IMR-90 (cell line): ENCODE results near the gene NT5C1A. TPM values are rescaled to one million over a fixed set of nuclear protein-coding genes. Genes with fewer than 3 reads are reported as not detected.

ENCODE experiments used
- ATAC-seq: fragments of 200-7000 bp; cut with Tn5 transposase; 2 replicates; pipeline ENCODE4 v1.9.1; 2020; ENCODE audit warnings: low read depth, mild to moderate bottlenecking, moderate library complexity
- BruUV-seq: library from RNA; stranded (reverse); fragments of 400-500 nt; replicated peaks from 2 replicates; lab custom pipeline; 2021; lab: Mats Ljungman, UMichigan
- CTCF ChIA-PET: fragments of 300-600 bp; formaldehyde crosslinking; extraction: SDS; loops from one replicate; lab custom pipeline; 2021; ENCODE audit warnings: antibody characterized with exemption; lab: Yijun Ruan, JAX
- POLR2A ChIA-PET: fragments of 300-600 bp; sonication (Branson Sonifier 250); formaldehyde crosslinking; loops from one replicate; lab custom pipeline; 2022; ENCODE audit warnings: antibody characterized with exemption; ENCODE audit not compliant: unreplicated experiment; lab: Charles Lee
- DNase-seq: peaks from one replicate; pipeline ENCODE4 v3.0.0; 2013
- H2AFZ ChIP-seq: replicated peaks from 2 replicates; pipeline ENCODE3; 2013; ENCODE audit warnings: low read length, mild to moderate bottlenecking; ENCODE audit not compliant: poor library complexity
- H2AK5ac ChIP-seq: 2 replicates; pipeline ENCODE4 v1.6.1; 2013; ENCODE audit warnings: low read depth, low read length, inconsistent platforms
- H2AK9ac ChIP-seq: replicated peaks from 2 replicates; pipeline ENCODE3; 2013; ENCODE audit warnings: mild to moderate bottlenecking, low read depth, low read length, moderate library complexity; ENCODE audit not compliant: poor library complexity
- H2BK120ac ChIP-seq: 2 replicates; pipeline ENCODE4 v1.6.1; 2013; ENCODE audit warnings: low read depth, low read length, inconsistent platforms
- H2BK15ac ChIP-seq: 3 replicates; pipeline ENCODE4 v1.6.1; 2013; ENCODE audit warnings: low read depth, low read length, inconsistent platforms
- H2BK20ac ChIP-seq: 2 replicates; pipeline ENCODE4 v1.6.1; 2013; ENCODE audit warnings: low read depth, mild to moderate bottlenecking, inconsistent platforms, low read length, moderate library complexity
- H2BK5ac ChIP-seq: 2 replicates; pipeline ENCODE4 v1.6.1; 2013; ENCODE audit warnings: mild to moderate bottlenecking, low read depth, low read length, inconsistent platforms; ENCODE audit not compliant: poor library complexity, severe bottlenecking
- H3K14ac ChIP-seq: replicated peaks from 2 replicates; pipeline ENCODE4 v1.6.1; 2013; ENCODE audit warnings: low read depth, low read length, inconsistent platforms
- H3K18ac ChIP-seq: 2 replicates; pipeline ENCODE4 v1.6.1; 2013; ENCODE audit warnings: low read depth, low read length, control low read depth
- H3K23ac ChIP-seq: 2 replicates; pipeline ENCODE4 v1.6.1; 2013; ENCODE audit warnings: low read depth, low read length, inconsistent platforms
- H3K27ac ChIP-seq: 2 replicates; pipeline ENCODE4 v1.5.1; 2013; ENCODE audit warnings: mild to moderate bottlenecking, control low read depth, low read length; ENCODE audit not compliant: insufficient read depth
- H3K27me3 ChIP-seq: 2 replicates; pipeline ENCODE4 v1.6.1; 2013; ENCODE audit warnings: low read length; ENCODE audit not compliant: control insufficient read depth, insufficient read depth
- H3K36me3 ChIP-seq: 2 replicates; pipeline ENCODE4 v1.6.1; 2013; ENCODE audit warnings: low read length, mixed read lengths; ENCODE audit not compliant: control insufficient read depth, insufficient read depth
- H3K4ac ChIP-seq: 2 replicates; pipeline ENCODE4 v1.6.1; 2013; ENCODE audit warnings: low read depth, low read length, inconsistent platforms
- H3K4me1 ChIP-seq: 2 replicates; pipeline ENCODE4 v1.6.1; 2013; ENCODE audit warnings: low read length, mixed read lengths; ENCODE audit not compliant: control insufficient read depth, insufficient read depth
- H3K4me2 ChIP-seq: 2 replicates; pipeline ENCODE4 v1.6.1; 2013; ENCODE audit warnings: low read depth, mild to moderate bottlenecking, control low read depth, low read length, moderate library complexity
- H3K4me3 ChIP-seq: 2 replicates; pipeline ENCODE4 v1.5.1; 2013; ENCODE audit warnings: low read depth, mild to moderate bottlenecking, control low read depth, low read length, moderate library complexity; ENCODE audit not compliant: insufficient read depth
- H3K56ac ChIP-seq: 2 replicates; pipeline ENCODE4 v1.6.1; 2013; ENCODE audit warnings: low read length, inconsistent platforms; ENCODE audit not compliant: insufficient read depth; ENCODE audit errors: extremely low read depth
- H3K79me1 ChIP-seq, 2 experiments: 2 replicates each; pipeline ENCODE4 v1.6.1; 2013; ENCODE audit warnings: low read length in 2 of 2, inconsistent platforms in 1 of 2, low read depth in 1 of 2
- H3K9ac ChIP-seq: 2 replicates; pipeline ENCODE4 v1.6.1; 2013; ENCODE audit warnings: low read depth, low read length, control low read depth
- H3K9me1 ChIP-seq: 2 replicates; pipeline ENCODE4 v1.6.1; 2013; ENCODE audit warnings: low read length, inconsistent platforms; ENCODE audit not compliant: insufficient read depth
- H3K9me3 ChIP-seq: 2 replicates; pipeline ENCODE4 v1.6.1; 2013; ENCODE audit warnings: low read length; ENCODE audit not compliant: control insufficient read depth, insufficient read depth
- H4K20me1 ChIP-seq: 2 replicates; pipeline ENCODE4 v1.6.1; 2013; ENCODE audit warnings: low read length, inconsistent platforms; ENCODE audit not compliant: insufficient read depth
- H4K5ac ChIP-seq: 2 replicates; pipeline ENCODE4 v1.6.1; 2013; ENCODE audit warnings: mild to moderate bottlenecking, low read depth, low read length, control low read depth
- H4K8ac ChIP-seq, 2 experiments: 2 replicates each; pipeline ENCODE4 v1.6.1; 2013; ENCODE audit warnings: low read depth in 2 of 2, low read length in 2 of 2, control low read depth in 1 of 2, inconsistent platforms in 1 of 2
- H4K91ac ChIP-seq: 2 replicates; pipeline ENCODE4 v1.6.1; 2013; ENCODE audit warnings: low read depth, low read length, inconsistent platforms; ENCODE audit not compliant: insufficient read depth
- MAFK ChIP-seq: IDR thresholded peaks from 2 replicates; pipeline ENCODE4 v1.6.1; 2012; ENCODE audit warnings: low read depth, low read length, improper control_type of control experiment
- MXI1 ChIP-seq: IDR thresholded peaks from 2 replicates; pipeline ENCODE4 v1.6.1; 2012; ENCODE audit warnings: low read depth, mild to moderate bottlenecking, low read length, moderate library complexity, borderline replicate concordance
- NFE2L2 ChIP-seq: fragments of 150-350 bp; IDR thresholded peaks from 2 replicates; pipeline ENCODE4 v1.6.1; 2016; ENCODE audit warnings: low read depth, mild to moderate bottlenecking, low read length
- RAD21 ChIP-seq: IDR thresholded peaks from 2 replicates; pipeline ENCODE4 v1.6.1; 2012; ENCODE audit warnings: low read length, improper control_type of control experiment
- RCOR1 ChIP-seq: IDR thresholded peaks from 2 replicates; pipeline ENCODE4 v1.6.1; 2012; ENCODE audit warnings: mild to moderate bottlenecking, low read length, improper control_type of control experiment; ENCODE audit not compliant: insufficient replicate concordance
- RFX5 ChIP-seq: IDR thresholded peaks from 2 replicates; pipeline ENCODE4 v1.8.0; 2012; ENCODE audit warnings: low read depth, mild to moderate bottlenecking, low read length, moderate library complexity
- SMC3 ChIP-seq: fragments of 150-350 bp; IDR thresholded peaks from 2 replicates; pipeline ENCODE4 v1.6.1; 2016; ENCODE audit warnings: low read depth, mild to moderate bottlenecking, antibody characterized with exemption, low read length, moderate library complexity
- WGBS, 2 experiments: methylation state at CpG; one replicate each; pipeline versions ENCODE4 v1.1.5 to v1.1.7; 2013; ENCODE audit warnings: missing lambda C conversion rate in 2 of 2; ENCODE audit not compliant: insufficient read length in 1 of 2; ENCODE audit errors: extremely low coverage in 2 of 2; 5-methylcytosine and 5-hydroxymethylcytosine counted together
- dilution Hi-C: fragments of 300-500 bp; cut with HindIII; formaldehyde crosslinking; loops from one replicate; pipeline ENCODE4 v1.14.3; 2018; ENCODE audit warnings: low sequenced_read_pairs; ENCODE audit not compliant: unreplicated experiment
- in situ Hi-C: fragments of 300-500 bp; cut with MboI; formaldehyde crosslinking; loops from 3 replicates; pipeline ENCODE4 v1.14.3; 2019; ENCODE audit warnings: low sequenced_read_pairs, inconsistent platforms, mixed read lengths
- intact Hi-C: fragments of 100-400 bp; cut with micrococcal nuclease; formaldehyde crosslinking; loops from 2 replicates; pipeline ENCODE4 v1.10.0; 2022
- polyA plus RNA-seq, 3 experiments: library from polyadenylated mRNA; depleted of rRNA; stranded (reverse); fragments of >200 nt; gene quantifications; 2 replicates each; pipeline ENCODE4 v1.2.3, GENCODE V29; 2012; ENCODE audit warnings: low replicate concordance in 1 of 3
- total RNA-seq: library from RNA; depleted of rRNA; stranded (reverse); fragments of >200 nt; gene quantifications from 2 replicates; pipeline ENCODE4 v1.2.3, GENCODE V29; 2012
- TF ChIP-seq, protein P1 (sequence below): fragments of 150-350 bp; IDR thresholded peaks from 2 replicates; pipeline ENCODE4 v1.6.1; 2016; ENCODE audit warnings: low read depth, mild to moderate bottlenecking, low read length, moderate library complexity, borderline replicate concordance

Gene NT5C1A
- total and polyA plus RNA-seq, 2 of the 4 experiments (the other 2 are of a cell fraction), result not detected

DNA sequence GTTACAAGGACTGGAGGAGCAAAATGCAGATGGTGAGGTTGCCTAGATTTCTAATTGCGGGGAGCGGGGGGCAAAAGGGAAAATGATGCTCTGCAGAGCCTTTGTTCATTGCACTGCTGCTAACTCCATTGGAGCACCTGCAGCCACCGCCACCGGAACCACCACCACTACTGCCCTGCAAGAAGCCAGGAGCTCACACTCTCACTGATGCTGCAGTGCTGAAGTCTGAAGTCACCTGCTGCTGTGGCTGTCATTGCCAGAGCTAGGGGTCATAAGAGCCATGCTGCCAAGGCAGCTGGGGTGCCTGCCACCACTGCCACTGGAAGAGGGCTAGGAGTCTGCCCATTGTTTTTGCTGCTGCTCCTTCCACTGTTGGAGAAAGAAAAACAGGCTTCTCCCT, 26.7 kb upstream of the NT5C1A start:
- Histone ChIP-seq H3K4me2 (no peak overlapping the region), H4K5ac (no peak overlapping the region), H3K27me3 (peaks cover 80% of the 10 kb centered on the region), H4K20me1 (no peaks in the 10 kb centered on the region), H2AK9ac (no peak overlapping the region), H2AK5ac (no peak overlapping the region), H2BK5ac (no peak overlapping the region), H3K18ac (no peak overlapping the region), H3K9me3 (peaks cover 4% of the 10 kb centered on the region), H3K4me1 (peaks cover 2% of the 10 kb centered on the region; the same call in 1 of the 2 replicates), H3K4me3 (no peak overlapping the region), H3K36me3 (no peaks in the 10 kb centered on the region), H2BK20ac (no peak overlapping the region), H3K9ac (no peak overlapping the region), H3K56ac (no peak overlapping the region), H4K8ac (no peak overlapping the region), H3K27ac (no peak overlapping the region), H2AFZ (no peak overlapping the region), H3K23ac (no peak overlapping the region), H3K14ac (no peak overlapping the region), H2BK15ac (no peak overlapping the region), H3K9me1 (no peaks in the 10 kb centered on the region), H4K91ac (no peak overlapping the region), H2BK120ac (no peak overlapping the region), H3K4ac (no peak overlapping the region), H3K79me1 (no peaks in the 10 kb centered on the region)
- in situ Hi-C loops (no loop called here), dilution Hi-C loops (no loop called here), intact Hi-C loops (no loop called here)
- ATAC-seq (no peak), DNase-seq (no peak)
- no CpG with 5 or more reads among the region's 4 CpGs for WGBS, 2 experiments
- ChIA-PET POLR2A (no interaction called here), CTCF (no interaction called here)
- no TSS peak for BruUV-seq
- TF ChIP-seq RAD21 (no peak), RFX5 (no peak), MAFK (no peak), SMC3 (no peak), NFE2L2 (no peak), RCOR1 (no peak), MXI1 (no peak)
- TF ChIP-seq, protein P1, sequence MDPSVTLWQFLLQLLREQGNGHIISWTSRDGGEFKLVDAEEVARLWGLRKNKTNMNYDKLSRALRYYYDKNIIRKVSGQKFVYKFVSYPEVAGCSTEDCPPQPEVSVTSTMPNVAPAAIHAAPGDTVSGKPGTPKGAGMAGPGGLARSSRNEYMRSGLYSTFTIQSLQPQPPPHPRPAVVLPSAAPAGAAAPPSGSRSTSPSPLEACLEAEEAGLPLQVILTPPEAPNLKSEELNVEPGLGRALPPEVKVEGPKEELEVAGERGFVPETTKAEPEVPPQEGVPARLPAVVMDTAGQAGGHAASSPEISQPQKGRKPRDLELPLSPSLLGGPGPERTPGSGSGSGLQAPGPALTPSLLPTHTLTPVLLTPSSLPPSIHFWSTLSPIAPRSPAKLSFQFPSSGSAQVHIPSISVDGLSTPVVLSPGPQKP, result no peak
